Measurements from ENCODE around the gene MRPL46. TPM values are rescaled to one million over a fixed set of nuclear protein-coding genes. Genes with fewer than 3 reads are reported as not detected.
"Not testable (repeated sequence)": the region's sequence is repeated elsewhere in the genome, so short reads cannot be mapped to it uniquely, and the experiment has no call there.

The MRPL46 gene
- polyA plus RNA-seq, 1 donor from 2014 or later: 41.0 TPM

- Histone ChIP-seq H3K9me2 (ENCODE audit: insufficient read depth, low read length) (no peaks in the 10 kb centered on the region), H2AFZ (ENCODE audit: low read depth, low read length) (no peak overlapping the region), H3K79me2 (replicated peaks; ENCODE audit: insufficient read depth, low read length) (peaks cover 21% of the 10 kb centered on the region), H3F3A (ENCODE audit: insufficient read depth, low read length, poor library complexity, severe bottlenecking) (no peaks in the 10 kb centered on the region), H3K4me3 (ENCODE audit: low read length) (peak overlapping the region; percentile 44), H3K36me3 (ENCODE audit: insufficient read depth, low read length) (no peaks in the 10 kb centered on the region), H3K27ac (ENCODE audit: low read length) (no peak overlapping the region), H3K4me2 (ENCODE audit: low read length) (peak overlapping the region; percentile 1), H3K9me3 (ENCODE audit: low read length) (no peaks in the 10 kb centered on the region), H4K20me1 (ENCODE audit: insufficient read depth) (no peaks in the 10 kb centered on the region), H3K27me3 (ENCODE audit: insufficient read depth, low read depth, low read length) (no peaks in the 10 kb centered on the region), H3K9ac (ENCODE audit: low read length) (peak overlapping the region; percentile 4)
- TF ChIP-seq CTCF (IDR thresholded peaks at IDR 0.05; ENCODE audit: poor library complexity, severe bottlenecking): peak; percentile 50
- peak; percentile 42 for TF ChIP-seq SMC3 (conservative IDR thresholded peaks at IDR 0.05; ENCODE audit: poor library complexity)
- TF ChIP-seq, protein P1, sequence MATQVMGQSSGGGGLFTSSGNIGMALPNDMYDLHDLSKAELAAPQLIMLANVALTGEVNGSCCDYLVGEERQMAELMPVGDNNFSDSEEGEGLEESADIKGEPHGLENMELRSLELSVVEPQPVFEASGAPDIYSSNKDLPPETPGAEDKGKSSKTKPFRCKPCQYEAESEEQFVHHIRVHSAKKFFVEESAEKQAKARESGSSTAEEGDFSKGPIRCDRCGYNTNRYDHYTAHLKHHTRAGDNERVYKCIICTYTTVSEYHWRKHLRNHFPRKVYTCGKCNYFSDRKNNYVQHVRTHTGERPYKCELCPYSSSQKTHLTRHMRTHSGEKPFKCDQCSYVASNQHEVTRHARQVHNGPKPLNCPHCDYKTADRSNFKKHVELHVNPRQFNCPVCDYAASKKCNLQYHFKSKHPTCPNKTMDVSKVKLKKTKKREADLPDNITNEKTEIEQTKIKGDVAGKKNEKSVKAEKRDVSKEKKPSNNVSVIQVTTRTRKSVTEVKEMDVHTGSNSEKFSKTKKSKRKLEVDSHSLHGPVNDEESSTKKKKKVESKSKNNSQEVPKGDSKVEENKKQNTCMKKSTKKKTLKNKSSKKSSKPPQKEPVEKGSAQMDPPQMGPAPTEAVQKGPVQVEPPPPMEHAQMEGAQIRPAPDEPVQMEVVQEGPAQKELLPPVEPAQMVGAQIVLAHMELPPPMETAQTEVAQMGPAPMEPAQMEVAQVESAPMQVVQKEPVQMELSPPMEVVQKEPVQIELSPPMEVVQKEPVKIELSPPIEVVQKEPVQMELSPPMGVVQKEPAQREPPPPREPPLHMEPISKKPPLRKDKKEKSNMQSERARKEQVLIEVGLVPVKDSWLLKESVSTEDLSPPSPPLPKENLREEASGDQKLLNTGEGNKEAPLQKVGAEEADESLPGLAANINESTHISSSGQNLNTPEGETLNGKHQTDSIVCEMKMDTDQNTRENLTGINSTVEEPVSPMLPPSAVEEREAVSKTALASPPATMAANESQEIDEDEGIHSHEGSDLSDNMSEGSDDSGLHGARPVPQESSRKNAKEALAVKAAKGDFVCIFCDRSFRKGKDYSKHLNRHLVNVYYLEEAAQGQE (IDR thresholded peaks at IDR 0.05; ENCODE audit: borderline replicate concordance): no peak
- no peak for TF ChIP-seq RAD21 (conservative IDR thresholded peaks at IDR 0.05)
Observed at GRCh38 chr15:88470625-88471372, 3.6 kb upstream of the MRPL46 start.

DNA sequence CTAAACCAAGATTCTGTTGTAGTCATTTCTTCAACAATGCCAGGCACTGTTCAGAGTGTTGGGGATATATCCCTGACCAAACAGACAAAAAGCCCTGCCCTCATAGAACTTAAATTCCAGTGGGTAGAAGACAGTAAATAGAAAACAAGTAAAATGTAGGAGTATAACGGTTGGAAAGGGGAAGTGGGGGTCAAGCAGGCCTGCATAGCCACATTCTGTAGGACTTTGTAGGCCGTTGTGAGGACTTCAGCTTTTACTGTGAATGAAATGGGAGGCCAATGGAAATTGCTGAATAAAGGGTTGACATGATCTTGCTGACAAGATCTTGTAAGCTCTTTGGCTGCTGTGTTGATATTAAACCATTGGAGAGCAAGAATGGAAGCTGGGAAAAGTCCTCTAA, 2.1 kb upstream of the MRPL46 start:
- Histone ChIP-seq H3K79me2 (replicated peaks; ENCODE audit: insufficient read depth, low read length) (peaks cover 28% of the 10 kb centered on the region), H3K4me2 (ENCODE audit: low read length) (no peak overlapping the region), H4K20me1 (ENCODE audit: insufficient read depth) (no peaks in the 10 kb centered on the region), H3K27me3 (ENCODE audit: insufficient read depth, low read depth, low read length) (no peaks in the 10 kb centered on the region), H3F3A (ENCODE audit: insufficient read depth, low read length, poor library complexity, severe bottlenecking) (no peaks in the 10 kb centered on the region), H3K9me2 (ENCODE audit: insufficient read depth, low read length) (no peaks in the 10 kb centered on the region), H3K36me3 (ENCODE audit: insufficient read depth, low read length) (no peaks in the 10 kb centered on the region), H3K9me3 (ENCODE audit: low read length) (no peaks in the 10 kb centered on the region), H2AFZ (ENCODE audit: low read depth, low read length) (no peak overlapping the region), H3K27ac (ENCODE audit: low read length) (no peak overlapping the region), H3K9ac (ENCODE audit: low read length) (no peak overlapping the region), H3K4me3 (ENCODE audit: low read length) (peak overlapping the region; percentile 84)
- no peak for TF ChIP-seq RAD21 (conservative IDR thresholded peaks at IDR 0.05)
- TF ChIP-seq TAF1 (IDR thresholded peaks at IDR 0.05; ENCODE audit: low read depth): no peak
- TF ChIP-seq POLR2AphosphoS5 (IDR thresholded peaks at IDR 0.05): no peak
- TF ChIP-seq EP300 (conservative IDR thresholded peaks at IDR 0.05; ENCODE audit: poor library complexity, severe bottlenecking): no peak
- TF ChIP-seq SMC3 (conservative IDR thresholded peaks at IDR 0.05; ENCODE audit: poor library complexity): no peak
- TF ChIP-seq CTCF (IDR thresholded peaks at IDR 0.05; ENCODE audit: poor library complexity, severe bottlenecking): no peak
- no peak for TF ChIP-seq MXI1 (conservative IDR thresholded peaks at IDR 0.05; ENCODE audit: poor library complexity, severe bottlenecking)
- no peak for TF ChIP-seq EZH2 (IDR thresholded peaks at IDR 0.05; ENCODE audit: borderline replicate concordance, insufficient read depth, low read length, poor library complexity, severe bottlenecking)
- TF ChIP-seq, protein P1 (IDR thresholded peaks at IDR 0.05; ENCODE audit: borderline replicate concordance): no peak

DNA sequence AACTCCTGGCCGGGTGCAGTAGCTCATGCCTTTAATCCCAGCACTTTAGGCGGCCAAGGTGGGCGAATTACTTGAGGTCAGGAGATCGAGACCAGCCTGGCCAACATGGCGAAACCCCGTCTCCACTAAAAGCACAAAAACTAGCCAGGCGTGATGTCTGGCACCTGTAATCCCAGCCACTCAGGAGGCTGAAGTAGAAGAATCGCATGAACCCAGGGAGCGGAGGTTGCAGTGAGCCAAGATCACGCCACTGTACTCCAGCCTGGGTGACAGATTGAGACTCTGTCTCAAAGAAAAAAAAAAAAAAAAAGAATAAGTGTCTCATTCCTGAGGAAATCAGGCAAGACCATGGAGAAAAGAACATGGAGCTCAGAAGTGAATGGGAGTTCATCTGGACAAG, 1.5 kb upstream of the MRPL46 start:
- not testable (repeated sequence) for H2AFZ ChIP-seq (ENCODE audit: low read depth, low read length); H3F3A ChIP-seq (ENCODE audit: insufficient read depth, low read length, poor library complexity, severe bottlenecking); H4K20me1 ChIP-seq (ENCODE audit: insufficient read depth); H3K9me2 ChIP-seq (ENCODE audit: insufficient read depth, low read length); H3K27ac ChIP-seq (ENCODE audit: low read length); H3K27me3 ChIP-seq (ENCODE audit: insufficient read depth, low read depth, low read length); H3K9me3 ChIP-seq (ENCODE audit: low read length); H3K36me3 ChIP-seq (ENCODE audit: insufficient read depth, low read length); H3K9ac ChIP-seq (ENCODE audit: low read length)
- Histone ChIP-seq H3K79me2 (replicated peaks; ENCODE audit: insufficient read depth, low read length) (peaks cover 28% of the 10 kb centered on the region), H3K4me3 (ENCODE audit: low read length) (peak overlapping the region; percentile 84), H3K4me2 (ENCODE audit: low read length) (peak overlapping the region; percentile 87)
